OCI-LY7 (cell line): ENCODE data around the gene ZBP1. TPM values are rescaled to one million over a fixed set of nuclear protein-coding genes. Genes with fewer than 3 reads are reported as not detected.

Experiments used
- BruUV-seq: library from RNA; stranded (reverse); fragments of 400-500 nt; replicated peaks from 2 replicates; lab custom pipeline; 2021; lab: Mats Ljungman, UMichigan
- CTCF ChIA-PET: fragments of 300-600 bp; sonication (Branson Sonifier 250); formaldehyde crosslinking; loops from one replicate; lab custom pipeline; 2022; ENCODE audit warnings: antibody characterized with exemption; ENCODE audit not compliant: unreplicated experiment; lab: Charles Lee
- POLR2A ChIA-PET: fragments of 300-600 bp; sonication (Branson Sonifier 250); formaldehyde crosslinking; loops from one replicate; lab custom pipeline; 2022; ENCODE audit warnings: antibody characterized with exemption; lab: Charles Lee
- DNase-seq: peaks from one replicate; pipeline ENCODE4 v3.0.0-alpha.2; 2015; ENCODE audit warnings: low spot score
- H2AFZ ChIP-seq: fragments of 200-600 bp; sonication (generic), shearing (Covaris generic); 2 replicates; pipeline ENCODE4 v1.6.1; 2014; ENCODE audit warnings: mild to moderate bottlenecking, antibody characterized with exemption, low read length, moderate library complexity
- H3K27ac ChIP-seq: fragments of 200-600 bp; sonication (generic); 2 replicates; pipeline ENCODE4 v1.5.1; 2014; ENCODE audit warnings: mixed run types, low read depth, mild to moderate bottlenecking, moderate library complexity, low read length, inconsistent platforms; ENCODE audit not compliant: poor library complexity, severe bottlenecking
- H3K36me3 ChIP-seq: fragments of 200-600 bp; sonication (generic); 2 replicates; pipeline ENCODE4 v1.6.1; 2014; ENCODE audit warnings: mild to moderate bottlenecking, antibody characterized with exemption, low read length, moderate library complexity, mixed read lengths; ENCODE audit not compliant: insufficient read depth
- H3K4me1 ChIP-seq: fragments of 200-600 bp; sonication (generic); 2 replicates; pipeline ENCODE4 v1.5.1; 2014; ENCODE audit warnings: mild to moderate bottlenecking, low read length; ENCODE audit not compliant: insufficient read depth, poor library complexity, severe bottlenecking
- H3K4me2 ChIP-seq: fragments of 200-600 bp; sonication (generic); 2 replicates; pipeline ENCODE4 v1.6.1; 2014; ENCODE audit warnings: mild to moderate bottlenecking, low read length
- H3K4me3 ChIP-seq: fragments of 200-600 bp; sonication (generic); 2 replicates; pipeline ENCODE4 v1.5.1; 2014; ENCODE audit warnings: mild to moderate bottlenecking, low read depth, low read length; ENCODE audit not compliant: poor library complexity, severe bottlenecking
- H3K79me2 ChIP-seq: fragments of 200-600 bp; sonication (generic); 2 replicates; pipeline ENCODE4 v1.6.1; 2016; ENCODE audit warnings: low read depth, mild to moderate bottlenecking, low read length, moderate library complexity, mixed read lengths; ENCODE audit not compliant: insufficient read depth
- H3K9me2 ChIP-seq: fragments of 200-600 bp; sonication (generic); 2 replicates; pipeline ENCODE4 v1.6.1; 2016; ENCODE audit warnings: mild to moderate bottlenecking, low read length, mixed read lengths; ENCODE audit not compliant: insufficient read depth
- H3K9me3 ChIP-seq: fragments of 200-600 bp; sonication (generic); 2 replicates; pipeline ENCODE4 v1.6.1; 2014; ENCODE audit warnings: mild to moderate bottlenecking, mixed run types, low read length, mixed read lengths
- H4K20me1 ChIP-seq: fragments of 200-600 bp; sonication (generic); 2 replicates; pipeline ENCODE4 v1.6.1; 2014; ENCODE audit warnings: mild to moderate bottlenecking, antibody characterized with exemption, low read length, moderate library complexity, mixed read lengths; ENCODE audit not compliant: insufficient read depth
- CTCF ChIP-seq: fragments of 200-600 bp; sonication (generic); conservative IDR thresholded peaks from 2 replicates; pipeline ENCODE4 v1.5.1; 2014; ENCODE audit warnings: mild to moderate bottlenecking, antibody characterized with exemption, low read length, moderate library complexity, mixed read lengths
- EZH2phosphoT487 ChIP-seq: fragments of 200-600 bp; sonication (generic); IDR thresholded peaks from 2 replicates; pipeline ENCODE4 v1.6.1; 2018; ENCODE audit warnings: low read depth, borderline replicate concordance, mild to moderate bottlenecking, mixed run types, antibody characterized with exemption, low read length, moderate library complexity, mixed read lengths
- intact Hi-C: fragments of 100-400 bp; cut with micrococcal nuclease; formaldehyde crosslinking; loops from one replicate; pipeline ENCODE4 v1.10.0; 2022; ENCODE audit not compliant: unreplicated experiment
- total RNA-seq, 2 experiments: library from RNA; depleted of rRNA in 1 of 2; stranded (reverse); fragments of >200 nt in 1 of 2; shearing (Covaris generic) in 1 of 2; gene quantifications; 2 replicates each; pipeline ENCODE4 v1.2.3, GENCODE V29; 2014 to 2022

ZBP1 gene
- total RNA-seq, 2 experiments from 2014 or later, result 1.5 to 3.7 TPM

DNA sequence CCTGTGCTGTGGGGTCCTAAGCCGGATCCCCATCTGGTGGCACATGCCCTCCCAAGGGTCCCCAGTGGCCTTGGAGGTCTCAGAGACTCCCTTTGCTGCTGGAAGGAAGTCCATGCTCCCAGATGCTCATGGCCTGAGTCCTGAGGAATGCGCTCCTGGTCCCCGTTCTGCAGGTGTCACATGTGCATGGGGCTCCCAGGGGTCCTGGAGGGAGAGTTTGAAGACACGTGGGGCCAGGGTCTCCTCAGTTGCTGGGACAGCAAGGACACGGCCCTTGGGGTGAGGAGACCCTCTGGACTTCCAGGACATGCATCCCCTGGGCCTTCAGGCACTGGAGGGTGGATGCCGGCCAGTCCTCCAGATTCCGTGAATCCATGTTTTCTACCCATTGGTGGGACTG lies 11.7 kb downstream of the ZBP1 start:
- H3K4me1 ChIP-seq, result peaks cover 7% of the 10 kb centered on the region
- ChIA-PET POLR2A (no interaction called here), CTCF (no interaction called here)
- TF ChIP-seq EZH2phosphoT487 (no peak), CTCF (no peak)
- BruUV-seq, result no TSS peak
- H3K9me3 ChIP-seq, result no peaks in the 10 kb centered on the region
- no peak for DNase-seq
- no peak overlapping the region for H3K27ac ChIP-seq
- no peaks in the 10 kb centered on the region for H3K79me2 ChIP-seq
- H3K4me2 ChIP-seq, result no peak overlapping the region
- no peak overlapping the region for H3K4me3 ChIP-seq
- no peaks in the 10 kb centered on the region for H3K9me2 ChIP-seq
- no peak overlapping the region for H2AFZ ChIP-seq
- intact Hi-C loops, result no loop called here
- no peaks in the 10 kb centered on the region for H4K20me1 ChIP-seq
- H3K36me3 ChIP-seq, result no peaks in the 10 kb centered on the region

DNA sequence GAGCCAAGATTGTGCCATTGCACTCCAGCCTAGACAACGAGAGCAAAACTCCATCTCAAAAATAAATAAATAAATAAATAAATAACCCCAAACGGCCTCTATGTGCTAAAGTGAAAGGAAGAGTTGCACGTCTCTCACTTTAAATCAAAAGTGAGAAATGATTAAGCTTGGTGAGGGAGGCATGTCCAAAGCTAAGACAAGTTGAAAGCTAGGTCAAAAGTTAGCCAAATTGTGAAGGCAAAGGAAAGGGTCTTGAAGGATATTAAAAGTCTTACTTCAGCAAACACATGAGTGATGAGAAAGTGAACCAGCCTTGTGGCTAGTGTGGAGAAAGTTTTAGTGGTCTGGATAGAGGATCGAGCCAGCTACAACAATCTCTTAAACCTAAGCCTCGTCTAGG lies 14.3 kb downstream of the ZBP1 start:
- no peaks in the 10 kb centered on the region for H3K9me2 ChIP-seq
- no peak overlapping the region for H2AFZ ChIP-seq
- no peaks in the 10 kb centered on the region for H3K36me3 ChIP-seq
- H3K4me1 ChIP-seq, result peaks cover 7% of the 10 kb centered on the region
- no peaks in the 10 kb centered on the region for H3K9me3 ChIP-seq
- no peaks in the 10 kb centered on the region for H4K20me1 ChIP-seq
- CTCF ChIA-PET, result interaction anchor here (0.6 kb wide), 1 partner anchor 16 kb away, joined by 6 read pairs; no protein-coding TSS in a partner anchor
- H3K4me2 ChIP-seq, result no peak overlapping the region
- TF ChIP-seq CTCF (no peak), EZH2phosphoT487 (no peak)
- intact Hi-C loops, result no loop called here
- no peaks in the 10 kb centered on the region for H3K79me2 ChIP-seq
- H3K27ac ChIP-seq, result no peak overlapping the region
- no TSS peak for BruUV-seq
- POLR2A ChIA-PET, result interaction anchor here (0.6 to 1.5 kb wide), 3 partner anchors 14 to 521 kb away, joined by 3 to 6 read pairs (median 3); partner anchors contain the start of gene ZBP1
- H3K4me3 ChIP-seq, result no peak overlapping the region
- no peak for DNase-seq

- Histone ChIP-seq H3K9me2 (no peaks in the 10 kb centered on the region), H3K4me1 (peaks cover 7% of the 10 kb centered on the region), H3K9me3 (no peaks in the 10 kb centered on the region), H4K20me1 (no peaks in the 10 kb centered on the region), H2AFZ (no peak overlapping the region), H3K4me2 (no peak overlapping the region), H3K36me3 (no peaks in the 10 kb centered on the region), H3K79me2 (no peaks in the 10 kb centered on the region), H3K27ac (no peak overlapping the region), H3K4me3 (no peak overlapping the region)
- TF ChIP-seq EZH2phosphoT487, result no peak
- TF ChIP-seq CTCF, result no peak
- DNase-seq, result no peak
- intact Hi-C loops, result no loop called here
- POLR2A ChIA-PET, result no interaction called here
- CTCF ChIA-PET, result no interaction called here
- BruUV-seq, result no TSS peak
Measured at GRCh38 chr20:57605045-57605444, 15.2 kb downstream of the ZBP1 start.
